ENCODE data around the gene CFAP61. TPM values are rescaled to one million over a fixed set of nuclear protein-coding genes. Genes with fewer than 3 reads are reported as not detected.

CFAP61 gene
- total RNA-seq, 6 donors from 2014 or later, result 0.37 to 14.3 (median 6.1) TPM

- Histone ChIP-seq H3K36me3 (no peaks in the 10 kb centered on the region), H3K4me1 (no peaks in the 10 kb centered on the region), H3K27me3 (no peaks in the 10 kb centered on the region), H3K27ac (no peak overlapping the region), H3K4me3 (no peak overlapping the region), H3K9me3 (no peaks in the 10 kb centered on the region)
- DNase-seq, result no peak
- TF ChIP-seq, protein P1, sequence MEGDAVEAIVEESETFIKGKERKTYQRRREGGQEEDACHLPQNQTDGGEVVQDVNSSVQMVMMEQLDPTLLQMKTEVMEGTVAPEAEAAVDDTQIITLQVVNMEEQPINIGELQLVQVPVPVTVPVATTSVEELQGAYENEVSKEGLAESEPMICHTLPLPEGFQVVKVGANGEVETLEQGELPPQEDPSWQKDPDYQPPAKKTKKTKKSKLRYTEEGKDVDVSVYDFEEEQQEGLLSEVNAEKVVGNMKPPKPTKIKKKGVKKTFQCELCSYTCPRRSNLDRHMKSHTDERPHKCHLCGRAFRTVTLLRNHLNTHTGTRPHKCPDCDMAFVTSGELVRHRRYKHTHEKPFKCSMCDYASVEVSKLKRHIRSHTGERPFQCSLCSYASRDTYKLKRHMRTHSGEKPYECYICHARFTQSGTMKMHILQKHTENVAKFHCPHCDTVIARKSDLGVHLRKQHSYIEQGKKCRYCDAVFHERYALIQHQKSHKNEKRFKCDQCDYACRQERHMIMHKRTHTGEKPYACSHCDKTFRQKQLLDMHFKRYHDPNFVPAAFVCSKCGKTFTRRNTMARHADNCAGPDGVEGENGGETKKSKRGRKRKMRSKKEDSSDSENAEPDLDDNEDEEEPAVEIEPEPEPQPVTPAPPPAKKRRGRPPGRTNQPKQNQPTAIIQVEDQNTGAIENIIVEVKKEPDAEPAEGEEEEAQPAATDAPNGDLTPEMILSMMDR (IDR thresholded peaks at IDR 0.05), result no peak
- TF ChIP-seq POLR2AphosphoS5 (IDR thresholded peaks at IDR 0.05), result no peak
- TF ChIP-seq EP300 (IDR thresholded peaks at IDR 0.05), result no peak
- TF ChIP-seq POLR2A (IDR thresholded peaks at IDR 0.05), result no peak
- 80 to 84% methylated on average over 5 of the region's 6 CpGs for WGBS, 2 donors
- no peak for ATAC-seq (ENCODE audit: low FRiP score in 2 of 2)
These were observed 243.5 kb downstream of the CFAP61 start for GRCh38 chr20:20295621-20296498.

DNA sequence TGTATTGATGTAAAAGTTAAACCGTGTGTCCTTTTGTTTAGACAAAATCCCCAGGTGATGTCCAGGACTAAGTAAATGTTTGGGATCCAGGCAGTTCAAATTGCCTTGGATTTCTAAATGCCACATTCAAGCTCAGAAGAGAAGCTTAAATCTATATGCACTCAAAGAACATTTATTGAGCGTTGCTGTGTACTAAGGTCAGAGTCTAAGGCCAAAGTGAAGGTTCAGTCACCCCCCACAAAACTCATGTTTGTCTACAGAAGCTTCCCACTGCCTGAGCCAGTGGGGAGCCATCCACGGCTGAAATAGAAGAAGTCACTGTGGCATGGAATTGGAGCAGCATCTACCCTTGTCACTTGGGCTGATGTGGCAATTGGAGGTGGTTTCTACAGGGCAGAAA, 244.8 kb downstream of the CFAP61 start:
- H3K36me3 ChIP-seq, result no peaks in the 10 kb centered on the region
- ATAC-seq (ENCODE audit: low FRiP score in 2 of 2), result no peak
- H3K27me3 ChIP-seq, result no peaks in the 10 kb centered on the region
- no peaks in the 10 kb centered on the region for H3K4me1 ChIP-seq
- no peak overlapping the region for H3K4me3 ChIP-seq
- TF ChIP-seq, protein P1 (IDR thresholded peaks at IDR 0.05), result no peak
- TF ChIP-seq POLR2A (IDR thresholded peaks at IDR 0.05), result no peak
- no peak for TF ChIP-seq POLR2AphosphoS5 (IDR thresholded peaks at IDR 0.05)
- TF ChIP-seq EP300 (IDR thresholded peaks at IDR 0.05), result no peak
- 67 to 81% methylated on average over 3 of the region's 3 CpGs for WGBS, 2 donors
- H3K9me3 ChIP-seq, result no peaks in the 10 kb centered on the region
- no peak overlapping the region for H3K27ac ChIP-seq
- no peak for DNase-seq

DNA sequence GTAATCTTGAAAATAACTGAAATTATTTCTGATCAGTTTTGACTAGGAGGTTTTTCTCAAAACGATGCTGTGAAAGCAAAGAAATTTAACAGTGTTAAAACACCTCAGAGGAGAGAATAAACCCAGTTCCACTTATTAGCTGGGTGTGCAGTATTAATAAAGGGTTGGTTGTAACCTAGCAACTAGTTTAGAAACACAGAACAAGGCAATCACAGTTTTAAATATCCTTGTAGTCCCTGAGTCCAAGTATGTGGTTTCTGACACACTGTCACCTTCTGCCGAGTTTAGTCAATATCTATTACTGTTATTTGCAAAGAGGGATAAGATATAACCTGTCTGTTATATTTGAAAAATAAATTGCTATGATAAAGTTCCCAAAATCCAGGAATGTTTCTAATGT, 245.4 kb downstream of the CFAP61 start:
- no peaks in the 10 kb centered on the region for H3K27me3 ChIP-seq
- no peak overlapping the region for H3K27ac ChIP-seq
- H3K4me1 ChIP-seq, result no peaks in the 10 kb centered on the region
- no peak overlapping the region for H3K4me3 ChIP-seq
- ATAC-seq (ENCODE audit: low FRiP score in 2 of 2) (no peak), DNase-seq (no peak)
- no peaks in the 10 kb centered on the region for H3K9me3 ChIP-seq
- TF ChIP-seq POLR2A (IDR thresholded peaks at IDR 0.05) (no peak), POLR2AphosphoS5 (IDR thresholded peaks at IDR 0.05) (no peak), EP300 (IDR thresholded peaks at IDR 0.05) (no peak)
- TF ChIP-seq, protein P1 (IDR thresholded peaks at IDR 0.05), result no peak
- no peaks in the 10 kb centered on the region for H3K36me3 ChIP-seq
- 82 to 86% methylated on average over 2 of the region's 2 CpGs for WGBS, 2 donors

DNA sequence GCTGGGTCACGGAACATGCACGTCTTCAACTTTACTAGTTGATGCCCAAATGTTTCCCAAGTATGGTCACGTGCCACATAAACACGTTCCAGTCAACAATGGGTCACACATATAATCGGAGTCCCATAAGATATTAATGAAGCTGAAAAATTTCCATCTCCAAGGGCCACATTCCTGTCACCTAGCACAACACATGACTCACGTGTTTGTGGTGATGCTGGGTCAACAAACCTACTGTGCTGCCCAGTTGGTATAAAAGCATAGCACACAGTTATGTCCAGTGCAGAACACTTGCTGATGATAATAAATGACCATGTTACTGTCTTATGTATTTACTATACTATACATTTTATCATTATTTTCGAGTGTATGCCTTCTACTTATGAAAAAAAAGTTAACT, 247.6 kb downstream of the CFAP61 start:
- H3K27me3 ChIP-seq, result no peaks in the 10 kb centered on the region
- WGBS, 2 donors, result 69 to 74% methylated on average over 7 of the region's 7 CpGs
- no peak for DNase-seq
- no peak overlapping the region for H3K27ac ChIP-seq
- H3K36me3 ChIP-seq, result no peaks in the 10 kb centered on the region
- ATAC-seq (ENCODE audit: low FRiP score in 2 of 2), result no peak
- H3K9me3 ChIP-seq, result no peaks in the 10 kb centered on the region
- no peak for TF ChIP-seq EP300 (IDR thresholded peaks at IDR 0.05)
- H3K4me1 ChIP-seq, result no peaks in the 10 kb centered on the region
- H3K4me3 ChIP-seq, result no peak overlapping the region

GRCh38 chr20:20303320-20303719, 251.0 kb downstream of the CFAP61 start:
- H3K36me3 ChIP-seq, result no peaks in the 10 kb centered on the region
- no peaks in the 10 kb centered on the region for H3K27me3 ChIP-seq
- no peaks in the 10 kb centered on the region for H3K9me3 ChIP-seq
- 88 to 91% methylated on average over 12 of the region's 12 CpGs for WGBS, 2 donors
- no peak overlapping the region for H3K27ac ChIP-seq
- H3K4me3 ChIP-seq, result no peak overlapping the region
- TF ChIP-seq, protein P1 (IDR thresholded peaks at IDR 0.05), result no peak
- no peak for TF ChIP-seq POLR2A (IDR thresholded peaks at IDR 0.05)
- no peak for TF ChIP-seq POLR2AphosphoS5 (IDR thresholded peaks at IDR 0.05)
- TF ChIP-seq EP300 (IDR thresholded peaks at IDR 0.05), result no peak
- DNase-seq (no peak), ATAC-seq (ENCODE audit: low FRiP score in 2 of 2) (no peak)
- no peaks in the 10 kb centered on the region for H3K4me1 ChIP-seq
